ENCODE measurements around the gene HCN3.
A peak's percentile ranks its signal among the peaks of the same experiment; 100 is the strongest.

Gene HCN3

GRCh38 chr1:155301342-155301841 lies 24.1 kb downstream of the HCN3 start, which contains the start of gene PKLR:
PKLR (minus strand) TSS chr1:155301438; CDS start chr1:155301395, 43 bp downstream.
- peak; percentile 73 to 84 for DNase-seq
- TF ChIP-seq POLR2A (IDR thresholded peaks at IDR 0.05; ENCODE audit: low read length) (peak; percentile 90), GATA1 (IDR thresholded peaks at IDR 0.05; ENCODE audit: low read depth, low read length) (no peak)

GRCh38 chr1:155304558-155305063 lies 27.3 kb downstream of the HCN3 start:
- TF ChIP-seq GATA1 (IDR thresholded peaks at IDR 0.05; ENCODE audit: low read depth, low read length) (no peak), POLR2A (IDR thresholded peaks at IDR 0.05; ENCODE audit: low read length) (no peak)
- no peak for DNase-seq

- DNase-seq, result no peak
- no peak for TF ChIP-seq GATA1 (IDR thresholded peaks at IDR 0.05; ENCODE audit: low read depth, low read length)
- TF ChIP-seq POLR2A (IDR thresholded peaks at IDR 0.05; ENCODE audit: low read length), result no peak
These were observed 28.7 kb downstream of the HCN3 start for GRCh38 chr1:155305881-155306391.

GRCh38 chr1:155307247-155307740 lies 30.0 kb downstream of the HCN3 start:
- peak; percentile 72 to 83 for DNase-seq
- TF ChIP-seq GATA1 (IDR thresholded peaks at IDR 0.05; ENCODE audit: low read depth, low read length) (no peak), POLR2A (IDR thresholded peaks at IDR 0.05; ENCODE audit: low read length) (no peak)

GRCh38 chr1:155308493-155309422 lies 31.5 kb downstream of the HCN3 start, which contains the start of gene FDPS:
FDPS (plus strand) TSS chr1:155308866; CDS start chr1:155309790, 924 bp downstream.
- DNase-seq, result peak; percentile 99 to 100
- TF ChIP-seq POLR2A (IDR thresholded peaks at IDR 0.05; ENCODE audit: low read length), result peak; percentile 91
- peak; percentile 94 for TF ChIP-seq GATA1 (IDR thresholded peaks at IDR 0.05; ENCODE audit: low read depth, low read length)

- TF ChIP-seq POLR2A (IDR thresholded peaks at IDR 0.05; ENCODE audit: low read length) (no peak), GATA1 (IDR thresholded peaks at IDR 0.05; ENCODE audit: low read depth, low read length) (no peak)
- peak in 1 of 2 experiments; percentile 62 for DNase-seq
These were observed 32.3 kb downstream of the HCN3 start for GRCh38 chr1:155309423-155310021.

GRCh38 chr1:155313261-155313660 lies 36.0 kb downstream of the HCN3 start:
- no peak for TF ChIP-seq POLR2A (IDR thresholded peaks at IDR 0.05; ENCODE audit: low read length)
- no peak for TF ChIP-seq GATA1 (IDR thresholded peaks at IDR 0.05; ENCODE audit: low read depth, low read length)
- no peak for DNase-seq

- no peak for DNase-seq
- TF ChIP-seq GATA1 (IDR thresholded peaks at IDR 0.05; ENCODE audit: low read depth, low read length) (no peak), POLR2A (IDR thresholded peaks at IDR 0.05; ENCODE audit: low read length) (no peak)
These were observed 39.7 kb downstream of the HCN3 start for GRCh38 chr1:155316922-155317321.

GRCh38 chr1:155318082-155318481 lies 40.8 kb downstream of the HCN3 start:
- TF ChIP-seq POLR2A (IDR thresholded peaks at IDR 0.05; ENCODE audit: low read length), result no peak
- no peak for TF ChIP-seq GATA1 (IDR thresholded peaks at IDR 0.05; ENCODE audit: low read depth, low read length)
- DNase-seq, result no peak

- TF ChIP-seq GATA1 (IDR thresholded peaks at IDR 0.05; ENCODE audit: low read depth, low read length), result no peak
- TF ChIP-seq POLR2A (IDR thresholded peaks at IDR 0.05; ENCODE audit: low read length), result no peak
These were observed 42.3 kb downstream of the HCN3 start for GRCh38 chr1:155319536-155319935.

GRCh38 chr1:155320252-155320651 lies 43.0 kb downstream of the HCN3 start:
- DNase-seq, result no peak
- TF ChIP-seq GATA1 (IDR thresholded peaks at IDR 0.05; ENCODE audit: low read depth, low read length), result no peak
- TF ChIP-seq POLR2A (IDR thresholded peaks at IDR 0.05; ENCODE audit: low read length), result no peak

More at GRCh38 chr1:155319536-155319935, 42.3 kb downstream of the HCN3 start:
- no peak for DNase-seq

- peak; percentile 77 to 82 for DNase-seq
These were observed 43.7 kb downstream of the HCN3 start, which contains the start of gene RUSC1 for GRCh38 chr1:155320661-155321617. RUSC1 (plus strand) TSS chr1:155320894; CDS start chr1:155321774, 880 bp downstream.

More at GRCh38 chr1:155320661-155321617, 43.7 kb downstream of the HCN3 start, which contains the start of gene RUSC1:
- peak; percentile 45 for TF ChIP-seq POLR2A (IDR thresholded peaks at IDR 0.05; ENCODE audit: low read length)
- no peak for TF ChIP-seq GATA1 (IDR thresholded peaks at IDR 0.05; ENCODE audit: low read depth, low read length)

Measured in erythroblast (primary cell).